A673 (cell line): ENCODE measurements around the gene ZNF160. TPM values are rescaled to one million over a fixed set of nuclear protein-coding genes. Genes with fewer than 3 reads are reported as not detected.

Source experiments
- BruUV-seq: library from RNA; stranded (reverse); fragments of 400-500 nt; replicated peaks from 2 replicates; lab custom pipeline; 2021; lab: Mats Ljungman, UMichigan
- CTCF ChIA-PET: fragments of 300-600 bp; sonication (Branson Sonifier 250); formaldehyde crosslinking; loops from one replicate; lab custom pipeline; 2022; ENCODE audit warnings: antibody characterized with exemption; lab: Charles Lee
- POLR2A ChIA-PET: fragments of 300-600 bp; sonication (Branson Sonifier 250); formaldehyde crosslinking; loops from one replicate; lab custom pipeline; 2022; ENCODE audit warnings: antibody characterized with exemption; ENCODE audit not compliant: low non-redundant PET; lab: Charles Lee
- DNase-seq: peaks from one replicate; pipeline ENCODE4 v3.0.0-alpha.2; 2015; ENCODE audit warnings: low spot score
- H3K27ac ChIP-seq: fragments of 200-600 bp; sonication (generic); 2 replicates; pipeline ENCODE4 v1.5.1; 2016; ENCODE audit warnings: mixed run types, low read depth, mild to moderate bottlenecking, mixed read lengths, antibody characterized with exemption, low read length; ENCODE audit not compliant: poor library complexity, severe bottlenecking
- H3K27me3 ChIP-seq: fragments of 200-600 bp; sonication (generic); replicated peaks from 2 replicates; pipeline ENCODE4 v1.6.1; 2017; ENCODE audit warnings: mixed run types, low read depth, mild to moderate bottlenecking, mixed read lengths, antibody characterized with exemption, low read length; ENCODE audit not compliant: insufficient read depth, poor library complexity
- H3K36me3 ChIP-seq: fragments of 200-600 bp; sonication (generic); 2 replicates; pipeline ENCODE4 v1.6.1; 2016; ENCODE audit warnings: mixed run types, mild to moderate bottlenecking, mixed read lengths, antibody characterized with exemption, low read length; ENCODE audit not compliant: insufficient read depth, poor library complexity, severe bottlenecking
- H3K4me1 ChIP-seq: fragments of 200-600 bp; sonication (generic); 2 replicates; pipeline ENCODE4 v1.6.1; 2017; ENCODE audit warnings: mixed run types, mild to moderate bottlenecking, mixed read lengths, antibody characterized with exemption, low read length; ENCODE audit not compliant: insufficient read depth, poor library complexity, severe bottlenecking
- H3K4me3 ChIP-seq: fragments of 200-600 bp; sonication (generic); 2 replicates; pipeline ENCODE4 v1.5.1; 2016; ENCODE audit warnings: low read depth, mixed run types, mild to moderate bottlenecking, mixed read lengths, low read length; ENCODE audit not compliant: poor library complexity, severe bottlenecking
- H3K9me3 ChIP-seq: fragments of 200-600 bp; sonication (generic); 2 replicates; pipeline ENCODE4 v1.6.1; 2016; ENCODE audit warnings: mixed run types, low read depth, mild to moderate bottlenecking, mixed read lengths, antibody characterized with exemption, low read length; ENCODE audit not compliant: poor library complexity, severe bottlenecking
- EZH2 ChIP-seq: fragments of 200-600 bp; sonication (generic); IDR thresholded peaks from 2 replicates; pipeline ENCODE4 v1.6.1; 2017; ENCODE audit warnings: borderline replicate concordance, low read depth, mild to moderate bottlenecking, mixed read lengths, antibody characterized with exemption, low read length; ENCODE audit not compliant: poor library complexity, severe bottlenecking
- intact Hi-C: fragments of 100-400 bp; cut with micrococcal nuclease; formaldehyde crosslinking; loops from one replicate; pipeline ENCODE4 v1.10.0; 2022; ENCODE audit not compliant: unreplicated experiment
- total RNA-seq: library from RNA; stranded (reverse); gene quantifications from 2 replicates; pipeline ENCODE4 v1.2.3, GENCODE V29; 2021
- TF ChIP-seq, protein P1 (sequence below): fragments of 300-800, 200-600 bp; sonication (generic); conservative IDR thresholded peaks from 2 replicates; pipeline ENCODE4 v1.5.1; 2017; ENCODE audit warnings: low read depth, mild to moderate bottlenecking, antibody characterized with exemption, low read length, moderate library complexity, mixed read lengths

The ZNF160 gene
- total RNA-seq, 1 experiment from 2014 or later, result 17.4 TPM

DNA sequence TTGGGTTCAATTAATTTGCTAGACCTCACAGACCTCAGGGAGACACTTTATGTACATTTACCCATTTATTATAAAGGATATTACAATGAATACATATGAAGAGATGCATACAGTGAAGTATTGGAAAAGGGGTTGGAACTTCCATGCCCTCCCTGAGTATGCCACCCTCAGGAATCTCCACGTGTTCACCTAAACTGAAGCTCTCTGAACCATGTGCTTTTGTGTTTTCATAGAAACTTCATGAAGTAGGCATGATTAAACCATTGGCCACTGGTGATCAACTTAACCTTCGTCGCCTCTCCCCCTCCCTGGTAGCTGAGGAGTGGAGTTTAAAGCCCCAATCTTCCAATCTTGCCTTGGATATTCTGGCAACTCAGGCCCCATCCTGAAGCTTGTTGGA is 20.3 kb downstream of the ZNF160 start:
- intact Hi-C loops, result no loop called here
- peaks cover 32% of the 10 kb centered on the region for H3K36me3 ChIP-seq
- H3K27me3 ChIP-seq, result no peaks in the 10 kb centered on the region
- CTCF ChIA-PET, result no interaction called here
- peaks cover 9% of the 10 kb centered on the region for H3K9me3 ChIP-seq
- no peak for DNase-seq
- no peak overlapping the region for H3K4me3 ChIP-seq
- H3K27ac ChIP-seq, result no peak overlapping the region
- no peaks in the 10 kb centered on the region for H3K4me1 ChIP-seq
- TF ChIP-seq, protein P1, sequence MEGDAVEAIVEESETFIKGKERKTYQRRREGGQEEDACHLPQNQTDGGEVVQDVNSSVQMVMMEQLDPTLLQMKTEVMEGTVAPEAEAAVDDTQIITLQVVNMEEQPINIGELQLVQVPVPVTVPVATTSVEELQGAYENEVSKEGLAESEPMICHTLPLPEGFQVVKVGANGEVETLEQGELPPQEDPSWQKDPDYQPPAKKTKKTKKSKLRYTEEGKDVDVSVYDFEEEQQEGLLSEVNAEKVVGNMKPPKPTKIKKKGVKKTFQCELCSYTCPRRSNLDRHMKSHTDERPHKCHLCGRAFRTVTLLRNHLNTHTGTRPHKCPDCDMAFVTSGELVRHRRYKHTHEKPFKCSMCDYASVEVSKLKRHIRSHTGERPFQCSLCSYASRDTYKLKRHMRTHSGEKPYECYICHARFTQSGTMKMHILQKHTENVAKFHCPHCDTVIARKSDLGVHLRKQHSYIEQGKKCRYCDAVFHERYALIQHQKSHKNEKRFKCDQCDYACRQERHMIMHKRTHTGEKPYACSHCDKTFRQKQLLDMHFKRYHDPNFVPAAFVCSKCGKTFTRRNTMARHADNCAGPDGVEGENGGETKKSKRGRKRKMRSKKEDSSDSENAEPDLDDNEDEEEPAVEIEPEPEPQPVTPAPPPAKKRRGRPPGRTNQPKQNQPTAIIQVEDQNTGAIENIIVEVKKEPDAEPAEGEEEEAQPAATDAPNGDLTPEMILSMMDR, result no peak
- TF ChIP-seq EZH2, result no peak
- BruUV-seq, result no TSS peak
- POLR2A ChIA-PET, result no interaction called here

DNA sequence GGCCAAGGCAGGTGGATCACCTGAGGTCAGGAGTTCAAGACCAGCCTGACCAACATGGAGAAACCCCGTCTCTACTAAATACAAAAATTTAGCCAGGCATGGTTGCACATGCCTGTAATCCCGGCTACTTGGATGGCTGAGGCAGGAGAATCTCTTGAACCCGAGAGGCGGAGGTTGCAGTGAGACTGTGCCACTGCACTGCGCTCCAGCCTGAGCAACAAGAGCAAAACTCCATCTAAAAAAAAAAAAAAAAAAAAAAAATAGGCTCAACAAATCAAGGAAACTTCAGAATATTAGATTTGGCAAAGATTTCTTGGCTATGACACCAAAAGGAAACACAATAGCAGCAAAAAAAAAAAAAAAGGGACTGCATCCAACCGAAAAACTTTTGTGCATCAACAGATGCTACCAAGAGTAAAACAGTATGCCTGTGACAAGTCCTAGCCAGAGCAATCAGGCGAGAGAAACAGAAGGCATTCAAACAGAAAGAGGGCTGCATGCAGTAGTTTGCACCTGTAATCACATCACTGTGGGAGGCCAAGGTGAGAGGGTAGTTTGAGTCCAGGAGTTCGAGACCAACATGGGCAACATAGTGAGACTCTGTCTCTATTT is 23.8 kb downstream of the ZNF160 start:
- POLR2A ChIA-PET, result no interaction called here
- Histone ChIP-seq H3K4me1 (no peaks in the 10 kb centered on the region), H3K36me3 (peaks cover 22% of the 10 kb centered on the region)

DNA sequence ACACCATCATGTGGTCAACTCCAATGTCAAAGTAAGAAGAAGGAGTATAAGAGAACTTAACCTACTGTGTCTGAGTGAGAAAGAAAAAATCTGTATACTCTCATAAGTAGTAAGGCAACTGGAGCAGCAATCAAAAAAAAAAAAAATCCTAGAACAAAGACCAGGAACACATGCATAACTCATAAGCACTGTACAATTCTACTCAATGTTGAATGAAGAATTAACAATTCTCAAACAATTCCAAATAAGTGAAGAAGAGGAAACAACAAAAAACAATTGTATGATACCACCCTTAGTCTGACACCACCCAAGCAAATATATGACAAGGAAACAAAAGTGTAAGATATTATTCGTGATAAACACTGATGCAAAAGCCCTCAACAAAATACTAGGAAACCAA is 24.6 kb downstream of the ZNF160 start:
- CTCF ChIA-PET, result no interaction called here
- no TSS peak for BruUV-seq

More for the DNA sequence above, 23.8 kb downstream of the ZNF160 start:
- no peak overlapping the region for H3K27ac ChIP-seq
- intact Hi-C loops, result no loop called here
- CTCF ChIA-PET, result no interaction called here
- BruUV-seq, result no TSS peak
- no peak overlapping the region for H3K4me3 ChIP-seq
- no peak for TF ChIP-seq EZH2
- TF ChIP-seq, protein P1, result no peak
- H3K9me3 ChIP-seq, result peaks cover 13% of the 10 kb centered on the region
- no peak for DNase-seq
- no peaks in the 10 kb centered on the region for H3K27me3 ChIP-seq

More for the DNA sequence above, 24.6 kb downstream of the ZNF160 start:
- Histone ChIP-seq H3K4me1 (no peaks in the 10 kb centered on the region), H3K27ac (no peak overlapping the region), H3K27me3 (no peaks in the 10 kb centered on the region), H3K4me3 (no peak overlapping the region), H3K36me3 (peaks cover 25% of the 10 kb centered on the region), H3K9me3 (peaks cover 13% of the 10 kb centered on the region)
- POLR2A ChIA-PET, result no interaction called here
- TF ChIP-seq, protein P1, result no peak
- TF ChIP-seq EZH2, result no peak
- DNase-seq, result no peak
- intact Hi-C loops, result no loop called here
